T-helper 17 cell (primary cell): Measurements from ENCODE around the gene RPS6KC1. TPM values are rescaled to one million over a fixed set of nuclear protein-coding genes. Genes with fewer than 3 reads are reported as not detected.
"Not testable (repeated sequence)": the region's sequence is repeated elsewhere in the genome, so short reads cannot be mapped to it uniquely, and the experiment has no call there.

Source experiments
- ATAC-seq: fragments of 150-1000 bp; cut with Tn5 transposase; 2 replicates; pipeline ENCODE4 v1.10.0; 2021; ENCODE audit warnings: mild to moderate bottlenecking, moderate library complexity
- DNase-seq, 3 donors: peaks; one replicate each; pipeline versions ENCODE4 v3.0.0 to v3.0.0-alpha.2; 2020 to 2021
- H3K9me3 ChIP-seq: one replicate; pipeline ENCODE4 v1.7.0; 2013; ENCODE audit warnings: low read length, mild to moderate bottlenecking; ENCODE audit not compliant: control insufficient read depth, poor library complexity, severe bottlenecking
- H3K27ac Mint-ChIP-seq: one replicate; pipeline ENCODE4 v1.8.0; 2022; ENCODE audit warnings: mild to moderate bottlenecking, moderate library complexity, mixed read lengths
- H3K27me3 Mint-ChIP-seq: one replicate; pipeline ENCODE4 v1.8.0; 2022; ENCODE audit warnings: mixed read lengths
- H3K36me3 Mint-ChIP-seq: one replicate; pipeline ENCODE4 v1.8.0; 2022; ENCODE audit warnings: low read depth, mixed read lengths
- H3K4me1 Mint-ChIP-seq: one replicate; pipeline ENCODE4 v1.8.0; 2022; ENCODE audit warnings: mild to moderate bottlenecking, mixed read lengths
- H3K4me3 Mint-ChIP-seq: one replicate; pipeline ENCODE4 v1.8.0; 2022; ENCODE audit warnings: mild to moderate bottlenecking, moderate library complexity, mixed read lengths
- total RNA-seq, 4 donors: library from RNA in 2 of 4; stranded (reverse) in 2 of 4; gene quantifications; one replicate each; pipeline ENCODE4 v1.2.3 and lab custom pipeline; 2022 to 2026

RPS6KC1 gene
- total RNA-seq, 2 donors from 2014 or later: 8.9 to 9.4 TPM

DNA sequence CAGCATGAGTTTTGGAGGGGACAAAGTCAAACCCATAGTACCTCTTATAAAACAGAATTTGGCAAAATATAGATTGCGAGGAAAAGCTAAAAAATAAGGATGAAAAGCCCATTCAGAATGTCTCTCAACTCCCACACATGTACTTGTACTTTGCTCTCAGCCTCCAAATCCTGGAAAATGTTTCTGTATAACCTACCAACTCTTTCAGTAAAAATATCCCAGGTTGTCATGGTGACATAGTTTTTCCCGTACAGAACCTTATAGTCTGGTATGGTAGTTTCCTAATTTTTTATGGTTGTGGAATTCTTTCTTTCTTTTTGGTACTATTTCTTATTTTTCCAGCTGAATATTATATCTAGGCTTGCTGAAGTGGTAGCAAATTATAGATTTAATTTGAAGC is 15.5 kb upstream of the RPS6KC1 start:
- DNase-seq (no peak), ATAC-seq (no peak)
- no peaks in the 10 kb centered on the region for H3K4me1 Mint-ChIP-seq
- H3K9me3 ChIP-seq: no peaks in the 10 kb centered on the region
- H3K27ac Mint-ChIP-seq: no peak overlapping the region
- H3K36me3 Mint-ChIP-seq: peaks cover 2% of the 10 kb centered on the region
- H3K27me3 Mint-ChIP-seq: peaks cover 41% of the 10 kb centered on the region
- H3K4me3 Mint-ChIP-seq: no peak overlapping the region

DNA sequence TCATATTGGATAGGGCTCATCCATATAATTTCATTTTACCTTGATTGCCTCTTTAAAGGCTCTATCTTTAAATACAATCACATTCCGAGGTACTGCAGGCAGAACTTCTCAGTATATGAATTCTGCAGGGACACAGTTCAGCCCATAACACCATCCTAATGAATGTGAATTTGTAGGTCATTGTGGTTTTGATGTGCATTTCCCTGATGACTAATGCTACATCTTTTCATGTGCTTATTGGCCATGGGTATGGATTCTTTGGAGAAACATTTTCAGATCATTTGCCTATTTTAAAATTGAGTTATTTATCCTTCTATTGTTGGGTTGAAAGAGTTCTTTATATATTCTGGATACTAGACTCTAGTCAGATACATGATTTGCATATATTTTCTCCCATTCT is 9.6 kb upstream of the RPS6KC1 start:
- Mint-ChIP-seq H3K27ac (no peak overlapping the region), H3K27me3 (peaks cover 4% of the 10 kb centered on the region), H3K36me3 (no peaks in the 10 kb centered on the region), H3K4me3 (no peak overlapping the region), H3K4me1 (peaks cover 5% of the 10 kb centered on the region)
- DNase-seq (no peak), ATAC-seq (no peak)
- H3K9me3 ChIP-seq: no peaks in the 10 kb centered on the region

DNA sequence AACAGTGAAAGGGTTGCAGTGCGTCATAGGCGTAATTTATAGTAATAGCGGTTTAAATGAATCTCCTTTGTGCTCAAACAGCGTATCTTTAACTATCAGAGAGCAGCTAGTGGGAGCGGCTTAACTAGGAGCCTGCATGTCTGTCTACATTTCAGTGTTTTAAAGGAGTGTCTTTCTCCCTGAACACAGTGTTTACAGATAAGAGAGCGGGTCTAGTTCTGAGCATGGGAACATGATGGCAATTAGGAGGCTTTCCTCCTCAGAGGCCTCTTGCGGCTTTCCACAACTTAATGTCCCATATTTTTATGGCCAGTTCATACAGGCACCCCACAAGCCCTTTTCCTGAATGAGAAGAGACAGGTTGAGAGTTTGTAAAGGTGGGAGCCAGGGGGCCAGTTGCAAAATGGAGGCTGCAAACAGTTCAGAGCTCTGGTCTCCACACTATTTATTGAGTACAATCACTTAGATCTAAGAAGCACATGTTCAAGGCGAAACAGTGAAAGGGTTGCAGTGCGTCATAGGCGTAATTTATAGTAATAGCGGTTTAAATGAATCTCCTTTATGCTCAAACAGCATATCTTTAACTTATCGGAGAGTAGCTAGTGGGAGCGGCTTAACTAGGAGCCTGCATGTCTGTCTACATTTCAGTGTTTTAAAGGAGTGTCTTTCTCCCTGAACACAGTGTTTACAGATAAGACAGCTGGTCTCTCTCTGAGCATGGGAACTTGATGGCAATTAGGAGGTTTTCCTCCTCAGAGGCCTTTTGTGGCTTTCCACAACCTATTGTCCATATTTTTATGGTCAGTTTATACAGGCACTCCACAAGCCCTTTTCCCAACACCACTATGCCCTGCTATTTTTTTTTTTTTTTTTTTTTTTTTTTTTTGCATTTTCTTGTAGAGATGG is 5.5 kb upstream of the RPS6KC1 start:
- not testable (repeated sequence) for H3K9me3 ChIP-seq, H3K36me3 Mint-ChIP-seq, DNase-seq, ATAC-seq, H3K4me1 Mint-ChIP-seq, H3K4me3 Mint-ChIP-seq, H3K27ac Mint-ChIP-seq
- peaks cover 16% of the 10 kb centered on the region for H3K27me3 Mint-ChIP-seq

DNA sequence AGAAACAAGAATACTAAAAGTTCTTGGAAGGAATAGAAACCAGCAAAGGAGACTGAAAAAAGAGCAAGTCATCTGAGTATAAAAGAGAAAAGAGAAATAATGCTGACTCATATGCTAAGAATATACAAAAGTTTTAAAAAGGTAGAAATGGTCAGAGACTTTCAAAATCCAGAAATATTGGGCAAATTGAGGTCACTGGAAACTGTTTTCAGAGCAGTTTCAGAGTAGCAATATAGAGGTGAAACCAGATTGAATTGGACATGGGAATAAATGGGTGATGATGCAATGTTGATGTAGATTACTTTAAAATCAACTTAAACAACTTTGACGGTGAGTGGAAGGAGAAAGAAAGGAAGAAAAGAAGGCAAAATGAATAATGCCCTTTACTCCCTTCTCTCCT is 1.8 kb upstream of the RPS6KC1 start:
- no peak overlapping the region for H3K4me3 Mint-ChIP-seq
- H3K27me3 Mint-ChIP-seq: peaks cover 16% of the 10 kb centered on the region
- no peaks in the 10 kb centered on the region for H3K36me3 Mint-ChIP-seq
- peaks cover 15% of the 10 kb centered on the region for H3K4me1 Mint-ChIP-seq
- H3K27ac Mint-ChIP-seq: no peak overlapping the region
- no peaks in the 10 kb centered on the region for H3K9me3 ChIP-seq
- DNase-seq (no peak), ATAC-seq (no peak)

DNA sequence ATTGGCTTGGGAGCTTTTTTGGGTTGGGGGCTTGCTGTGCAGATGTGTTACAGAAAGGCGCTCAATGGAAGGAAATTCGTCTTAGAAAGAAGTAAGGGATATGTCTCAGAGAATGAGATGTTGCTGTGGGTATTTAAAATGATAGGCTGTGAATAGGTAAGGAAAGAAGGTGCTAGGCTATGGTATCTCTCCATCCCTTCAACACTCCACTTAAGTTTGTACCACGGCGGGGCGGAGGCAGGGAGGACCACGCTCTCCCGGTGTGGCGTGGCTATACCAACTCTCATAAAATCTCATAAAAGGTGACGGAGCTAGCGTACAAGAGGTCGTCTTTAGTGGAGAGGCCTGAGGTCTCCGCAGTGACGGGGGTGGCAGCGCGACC is 305 bp upstream of the RPS6KC1 start:
- peaks cover 15% of the 10 kb centered on the region for H3K4me1 Mint-ChIP-seq
- peaks cover 16% of the 10 kb centered on the region for H3K27me3 Mint-ChIP-seq
- no peaks in the 10 kb centered on the region for H3K9me3 ChIP-seq
- H3K27ac Mint-ChIP-seq: peak overlapping the region; percentile 82
- ATAC-seq: peak; percentile 53
- H3K36me3 Mint-ChIP-seq: no peaks in the 10 kb centered on the region
- no peak for DNase-seq
- H3K4me3 Mint-ChIP-seq: peak overlapping the region; percentile 94

DNA sequence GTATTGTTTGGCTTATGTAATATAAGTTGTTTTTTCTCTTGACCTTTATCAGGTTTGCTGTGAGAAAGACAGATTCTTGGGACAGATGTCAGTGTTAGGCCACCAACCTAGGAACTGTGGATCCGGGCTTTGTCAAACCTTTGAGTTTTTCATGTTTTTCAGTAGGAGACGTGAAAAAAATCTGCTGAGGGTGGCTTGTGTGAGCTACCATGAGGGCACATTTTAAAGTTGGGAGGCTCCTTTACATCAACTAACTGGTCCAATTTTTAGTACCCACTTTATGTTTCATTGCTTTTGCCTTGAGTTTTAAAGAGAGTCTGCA is 801 bp downstream of the RPS6KC1 start:
- H3K27ac Mint-ChIP-seq: peak overlapping the region; percentile 82
- peaks cover 16% of the 10 kb centered on the region for H3K27me3 Mint-ChIP-seq
- DNase-seq (no peak), ATAC-seq (no peak)
- no peaks in the 10 kb centered on the region for H3K9me3 ChIP-seq
- peak overlapping the region; percentile 94 for H3K4me3 Mint-ChIP-seq
- H3K4me1 Mint-ChIP-seq: peaks cover 20% of the 10 kb centered on the region
- peaks cover 2% of the 10 kb centered on the region for H3K36me3 Mint-ChIP-seq

DNA sequence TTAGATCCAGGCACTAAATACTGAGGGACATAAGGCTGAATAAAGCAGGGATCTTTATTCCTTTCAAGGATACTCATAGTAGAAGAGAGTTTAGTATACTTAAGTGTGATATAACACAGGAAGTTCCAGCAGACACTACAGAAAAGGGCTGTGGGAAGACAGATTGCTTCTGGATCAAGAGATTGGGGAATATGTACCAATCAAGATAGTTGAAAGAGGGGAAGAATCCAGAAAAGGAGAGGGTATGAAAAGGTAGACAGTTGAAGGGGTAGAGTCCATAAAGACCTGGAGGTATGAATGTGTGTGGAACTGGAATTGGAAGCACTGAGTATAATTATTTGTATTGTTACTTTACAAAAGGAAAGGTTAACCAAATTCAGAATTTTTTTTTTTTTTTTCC is 2.4 kb downstream of the RPS6KC1 start:
- Mint-ChIP-seq H3K4me3 (no peak overlapping the region), H3K36me3 (peaks cover 2% of the 10 kb centered on the region), H3K27me3 (peaks cover 9% of the 10 kb centered on the region), H3K27ac (peak overlapping the region; percentile 43), H3K4me1 (peaks cover 20% of the 10 kb centered on the region)
- H3K9me3 ChIP-seq: no peaks in the 10 kb centered on the region
- DNase-seq: no peak
- no peak for ATAC-seq

DNA sequence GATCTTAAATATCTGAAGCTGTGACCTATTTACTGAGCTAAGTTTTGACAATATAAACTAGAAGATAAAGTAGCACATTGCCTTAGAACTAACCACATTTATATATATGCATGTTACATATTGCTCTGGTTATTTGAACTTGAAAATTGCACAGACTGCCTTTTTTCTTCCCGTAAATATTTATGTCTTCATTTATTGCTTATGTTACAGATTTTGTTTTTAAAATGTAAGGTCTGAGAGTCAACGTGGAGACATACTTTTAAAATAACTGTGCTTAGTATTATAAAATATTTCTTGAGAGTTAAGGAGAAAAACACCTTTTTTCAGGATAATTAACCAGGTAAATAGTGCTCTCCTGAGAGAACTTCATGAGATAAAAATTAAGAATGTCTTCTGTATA is 3.1 kb downstream of the RPS6KC1 start:
- Mint-ChIP-seq H3K36me3 (peaks cover 2% of the 10 kb centered on the region), H3K4me1 (peaks cover 20% of the 10 kb centered on the region), H3K27ac (no peak overlapping the region), H3K4me3 (no peak overlapping the region), H3K27me3 (peaks cover 2% of the 10 kb centered on the region)
- no peak for ATAC-seq
- no peak for DNase-seq
- no peaks in the 10 kb centered on the region for H3K9me3 ChIP-seq

DNA sequence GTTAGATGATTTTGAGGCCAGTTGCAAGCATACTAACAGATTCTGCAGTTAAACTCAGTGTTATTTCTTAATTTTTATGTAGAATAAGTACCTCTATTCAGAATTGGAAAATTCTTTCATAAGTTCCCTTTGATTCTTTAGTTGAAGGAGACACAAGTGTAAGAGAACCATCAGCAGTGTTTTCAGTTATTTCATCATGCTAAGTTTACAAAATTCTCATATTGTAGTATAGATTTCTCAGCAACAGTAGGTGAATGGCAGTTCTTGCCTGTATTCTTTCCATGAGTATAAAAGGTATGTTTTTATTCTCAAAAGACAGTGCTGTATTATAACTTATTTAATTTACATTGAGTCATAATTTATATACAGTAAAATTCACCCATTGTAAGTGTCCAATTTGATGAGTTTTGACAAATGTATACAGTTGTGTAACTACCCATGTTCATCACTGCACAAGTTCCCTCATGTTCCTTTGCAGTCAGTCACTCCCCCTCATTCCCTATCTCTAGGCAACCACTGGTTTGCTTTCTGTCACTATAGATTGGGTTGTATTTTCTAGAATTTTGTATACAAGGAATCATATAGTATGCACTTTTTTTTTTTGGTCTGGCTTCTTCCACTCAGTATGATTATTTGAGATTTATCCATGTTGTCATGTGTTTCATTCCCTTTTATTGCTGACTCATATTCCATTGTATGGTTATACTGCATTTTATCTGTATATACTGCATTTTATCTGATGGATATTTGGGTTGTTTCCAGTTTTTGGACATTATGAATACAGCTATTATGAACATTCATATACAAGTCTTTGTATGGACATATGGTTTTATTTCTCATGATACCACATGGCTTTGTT is 3.9 kb downstream of the RPS6KC1 start:
- H3K27ac Mint-ChIP-seq: no peak overlapping the region

DNA sequence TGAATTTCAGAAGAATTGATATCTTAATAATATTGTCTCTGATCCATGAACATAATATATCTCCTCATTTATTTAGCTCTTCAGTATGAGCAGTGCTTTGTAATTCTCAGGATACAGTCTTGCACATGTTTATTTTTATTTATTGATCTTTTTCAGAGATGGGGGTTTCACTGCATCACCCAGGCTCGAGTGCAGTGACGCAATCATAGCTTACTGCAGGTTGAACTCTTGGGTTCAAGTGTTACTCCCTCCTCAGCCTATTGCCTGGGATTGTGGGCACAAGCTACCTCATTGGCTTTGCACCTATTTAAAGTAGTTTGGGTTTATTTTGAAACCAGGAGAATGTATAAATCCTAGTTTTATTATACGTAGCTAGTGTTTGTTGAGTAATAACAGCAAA is 4.7 kb downstream of the RPS6KC1 start:
- H3K9me3 ChIP-seq: no peaks in the 10 kb centered on the region
- H3K27me3 Mint-ChIP-seq: no peaks in the 10 kb centered on the region
- no peak overlapping the region for H3K27ac Mint-ChIP-seq
- no peak overlapping the region for H3K4me3 Mint-ChIP-seq
- DNase-seq (no peak), ATAC-seq (no peak)
- H3K4me1 Mint-ChIP-seq: peaks cover 20% of the 10 kb centered on the region
- H3K36me3 Mint-ChIP-seq: peaks cover 2% of the 10 kb centered on the region

More for the DNA sequence above, 3.9 kb downstream of the RPS6KC1 start:
- Mint-ChIP-seq H3K27me3 (no peaks in the 10 kb centered on the region), H3K4me1 (peaks cover 20% of the 10 kb centered on the region), H3K36me3 (peaks cover 2% of the 10 kb centered on the region), H3K4me3 (no peak overlapping the region)
- H3K9me3 ChIP-seq: no peaks in the 10 kb centered on the region
- ATAC-seq (no peak), DNase-seq (no peak)

DNA sequence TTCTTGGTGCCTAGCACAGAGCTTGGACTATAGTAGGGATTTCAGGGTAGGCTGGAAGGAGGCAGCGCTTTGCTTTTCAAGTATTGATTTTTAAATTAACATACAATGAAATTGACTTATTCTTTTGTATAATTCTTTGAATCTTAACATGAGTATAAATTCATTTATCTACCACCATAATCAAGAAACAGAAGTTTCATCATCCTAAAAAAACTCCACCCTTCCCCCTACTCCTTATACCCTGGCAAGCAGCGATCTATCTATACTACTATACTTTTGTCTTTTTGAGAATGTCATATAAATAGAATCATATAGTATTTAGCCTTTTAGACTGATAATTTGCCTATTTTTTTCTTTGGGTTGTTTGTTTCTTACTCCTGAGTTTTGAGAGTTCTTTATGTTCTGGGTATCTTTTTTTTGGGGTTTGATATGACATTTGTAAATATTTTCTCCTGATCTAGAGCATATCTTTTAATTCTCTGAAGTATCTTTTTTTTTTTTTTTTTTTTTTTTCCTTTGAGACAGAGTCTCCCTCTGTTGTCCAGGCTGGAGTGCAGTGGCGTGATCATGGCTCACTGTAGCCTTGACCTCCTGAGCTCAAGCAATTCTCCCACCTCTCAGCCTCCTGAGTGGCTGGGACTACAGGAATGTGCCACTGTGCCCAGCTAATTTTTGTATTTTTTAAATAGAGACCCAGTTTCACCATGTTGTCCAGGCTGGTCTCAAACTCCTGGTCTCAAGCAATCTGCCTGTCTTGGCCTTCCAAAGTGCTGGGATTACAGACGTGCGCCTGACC is 6.4 kb downstream of the RPS6KC1 start:
- ATAC-seq: no peak

DNA sequence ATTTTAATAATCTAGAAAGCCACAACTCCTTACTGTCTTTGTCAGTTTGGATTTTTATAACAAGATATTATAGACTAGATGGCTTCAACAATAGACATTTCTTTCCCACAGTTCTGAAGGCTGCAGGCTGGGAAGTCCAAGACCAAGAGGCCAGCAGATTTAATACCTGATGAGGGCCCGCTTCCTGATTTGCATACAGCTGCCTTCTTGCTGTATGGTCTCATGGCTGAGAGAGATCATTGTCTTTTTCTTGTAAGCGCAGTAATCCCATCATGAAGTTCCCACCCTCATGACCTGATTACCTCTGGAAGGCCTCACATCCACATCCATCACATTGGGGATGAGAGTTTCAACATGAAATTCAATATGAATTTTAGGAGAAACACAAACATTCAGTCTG is 9.8 kb downstream of the RPS6KC1 start:
- no peak for DNase-seq
- no peak overlapping the region for H3K27ac Mint-ChIP-seq
- H3K36me3 Mint-ChIP-seq: peaks cover 2% of the 10 kb centered on the region
- no peak for ATAC-seq
- peaks cover 14% of the 10 kb centered on the region for H3K4me1 Mint-ChIP-seq
- no peaks in the 10 kb centered on the region for H3K9me3 ChIP-seq
- H3K4me3 Mint-ChIP-seq: no peak overlapping the region
- no peaks in the 10 kb centered on the region for H3K27me3 Mint-ChIP-seq

More for the DNA sequence above, 6.4 kb downstream of the RPS6KC1 start:
- Mint-ChIP-seq H3K36me3 (peaks cover 2% of the 10 kb centered on the region), H3K27me3 (no peaks in the 10 kb centered on the region), H3K4me3 (no peak overlapping the region), H3K4me1 (peaks cover 17% of the 10 kb centered on the region), H3K27ac (no peak overlapping the region)
- H3K9me3 ChIP-seq: no peaks in the 10 kb centered on the region
- no peak for DNase-seq

DNA sequence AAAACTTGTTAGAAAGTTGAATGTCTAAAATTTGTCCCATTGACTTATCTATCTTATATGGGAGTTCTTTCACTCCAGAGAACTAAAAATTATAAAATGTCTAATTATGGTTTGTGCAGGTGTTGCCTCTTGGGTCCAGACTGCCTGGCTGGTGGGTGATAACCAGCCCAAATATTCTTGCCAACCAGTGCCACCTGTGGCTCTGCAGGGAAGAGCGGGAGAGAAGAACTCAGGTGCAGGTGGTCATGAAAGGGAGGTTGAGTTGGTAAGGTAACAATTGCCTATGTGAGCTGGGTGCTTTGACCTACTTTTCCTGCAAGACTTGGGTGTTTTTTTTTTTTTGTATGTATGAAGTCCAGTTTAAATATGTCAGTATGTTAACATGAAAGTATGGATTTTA is 10.2 kb downstream of the RPS6KC1 start:
- ATAC-seq (no peak), DNase-seq (no peak)
- Mint-ChIP-seq H3K36me3 (peaks cover 2% of the 10 kb centered on the region), H3K27me3 (no peaks in the 10 kb centered on the region), H3K27ac (no peak overlapping the region), H3K4me1 (peaks cover 13% of the 10 kb centered on the region), H3K4me3 (no peak overlapping the region)
- H3K9me3 ChIP-seq: no peaks in the 10 kb centered on the region
